NCI-H2029 treated with DMSO at 0.1 percent for 48 hours (cell line): ENCODE data around the gene ZNF317.
"Not testable (repeated sequence)": the region's sequence is repeated elsewhere in the genome, so short reads cannot be mapped to it uniquely, and the experiment has no call there.

Source experiments
- DNase-seq: peaks from one replicate; lab custom pipeline; 2025; lab: John Stamatoyannopoulos, UW

ZNF317 gene

DNA sequence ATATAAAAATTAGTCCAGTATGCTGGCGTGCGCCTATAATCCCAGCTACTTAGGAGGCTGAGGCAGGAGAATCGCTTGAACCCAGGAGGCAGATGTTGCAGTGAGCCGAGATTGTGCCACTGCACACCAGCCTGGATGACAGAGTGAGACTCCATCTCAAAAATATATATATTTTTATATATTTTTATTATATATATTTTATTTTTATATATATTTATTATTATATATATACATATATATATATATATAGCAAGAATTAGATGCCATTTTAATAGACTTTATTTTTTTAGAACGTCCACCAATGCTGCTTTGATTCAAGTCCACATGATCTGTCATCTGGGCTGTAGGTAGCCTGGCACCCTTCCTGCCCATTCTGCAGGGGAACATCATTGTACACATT lies 35.1 kb downstream of the ZNF317 start:
- DNase-seq: no peak

DNA sequence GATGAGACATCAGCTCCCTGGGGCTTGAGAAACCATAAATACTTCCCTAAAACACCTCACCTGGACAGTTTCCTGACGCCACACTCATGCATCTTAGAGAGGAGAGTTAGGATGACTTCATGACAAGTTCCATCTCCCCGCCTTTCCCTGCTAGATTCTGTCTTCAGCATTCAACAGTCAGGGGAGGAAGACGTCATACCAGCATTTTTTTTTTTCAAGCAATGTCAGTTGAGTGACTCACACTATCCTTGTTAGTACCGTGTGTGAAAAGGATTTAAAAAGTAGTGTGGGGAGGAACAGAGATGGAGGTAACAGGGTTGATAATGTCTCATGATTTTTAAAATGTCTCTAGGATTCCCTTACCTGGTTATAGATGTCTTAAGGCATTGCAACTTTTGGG lies 38.7 kb downstream of the ZNF317 start, which contains the start of gene OR7D2:
TSS of gene OR7D2 (plus strand) at position 79 of the 400 bp plus-strand sequence. CDS start 6,803 bp downstream, outside the sequence.
- DNase-seq: no peak

DNA sequence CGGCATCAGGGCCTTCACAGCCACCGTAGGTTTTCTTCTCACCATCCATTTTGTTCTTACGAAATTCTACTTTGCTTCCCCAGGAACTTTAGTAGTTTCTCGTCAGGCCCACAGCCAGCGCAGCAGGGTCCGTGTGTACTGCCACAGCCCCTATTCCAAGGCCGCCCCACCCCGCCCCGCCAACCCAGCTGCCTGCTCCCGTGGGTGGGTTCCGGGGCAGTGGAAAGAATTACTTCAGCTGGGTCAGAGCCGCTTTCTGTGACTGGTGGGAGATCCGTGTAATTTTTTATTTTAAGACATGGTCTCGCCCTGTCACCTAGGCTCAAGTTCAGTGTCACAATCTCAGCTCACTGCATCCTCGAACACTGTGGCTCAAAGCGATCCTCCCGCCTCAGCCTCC lies 42.8 kb downstream of the ZNF317 start:
- DNase-seq: no peak

DNA sequence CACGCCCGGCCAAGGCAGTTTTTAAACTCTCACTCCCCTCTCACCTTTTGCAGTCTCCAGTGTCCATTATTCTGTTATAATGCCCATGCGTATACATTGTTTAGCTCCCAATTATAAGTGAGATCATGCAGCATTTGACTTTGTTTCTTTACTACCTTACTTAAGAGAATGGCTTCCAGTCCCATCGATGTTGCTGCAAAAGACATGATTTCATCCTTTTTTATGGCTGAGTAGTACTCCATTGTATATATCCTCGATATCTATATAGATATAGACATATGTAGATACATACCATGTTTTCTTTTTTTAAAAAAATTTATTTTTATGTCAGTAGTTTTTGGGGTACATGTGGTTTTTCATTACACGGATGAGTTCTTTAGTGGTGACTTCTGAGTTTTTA lies 47.0 kb downstream of the ZNF317 start:
- no peak for DNase-seq

DNA sequence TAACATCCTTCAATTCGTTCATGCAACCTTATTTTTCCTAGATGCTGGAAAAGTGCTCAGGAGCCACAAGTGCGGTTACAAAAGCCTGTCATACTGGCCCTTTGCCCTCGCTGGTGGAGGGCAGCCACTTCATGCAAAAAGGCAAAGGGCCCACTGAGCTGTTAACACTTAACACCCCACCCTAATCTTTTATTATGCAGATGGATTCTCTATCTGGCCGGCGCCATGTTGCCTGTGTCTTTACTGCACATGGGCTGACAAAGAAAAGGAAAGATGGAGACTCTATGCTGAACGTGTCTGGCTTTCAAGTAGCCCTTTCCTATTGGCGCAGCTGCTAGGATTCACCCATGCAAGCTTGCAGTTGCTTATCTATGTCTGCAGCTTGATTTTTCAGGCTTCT lies 49.3 kb downstream of the ZNF317 start:
- DNase-seq: no peak

DNA sequence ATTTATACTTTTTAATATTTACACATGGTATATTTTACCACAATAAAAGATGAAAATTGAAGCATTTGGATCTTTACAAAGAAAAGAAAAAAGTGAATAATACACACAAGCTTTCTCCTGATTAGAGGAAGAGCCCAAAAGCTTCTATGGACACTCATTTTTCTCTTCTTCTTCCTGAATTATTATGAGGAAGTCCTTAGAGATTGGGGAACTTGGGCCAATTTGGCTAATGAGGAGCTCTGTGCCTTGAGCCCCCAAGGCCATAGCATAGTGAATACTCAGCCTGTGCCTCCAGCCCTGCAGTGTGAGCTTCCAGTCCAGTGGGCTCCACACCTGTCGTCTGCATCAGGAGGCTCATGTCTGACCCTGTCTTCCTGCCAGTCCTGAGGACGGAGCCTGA lies 57.8 kb downstream of the ZNF317 start:
- not testable (repeated sequence) for DNase-seq

DNA sequence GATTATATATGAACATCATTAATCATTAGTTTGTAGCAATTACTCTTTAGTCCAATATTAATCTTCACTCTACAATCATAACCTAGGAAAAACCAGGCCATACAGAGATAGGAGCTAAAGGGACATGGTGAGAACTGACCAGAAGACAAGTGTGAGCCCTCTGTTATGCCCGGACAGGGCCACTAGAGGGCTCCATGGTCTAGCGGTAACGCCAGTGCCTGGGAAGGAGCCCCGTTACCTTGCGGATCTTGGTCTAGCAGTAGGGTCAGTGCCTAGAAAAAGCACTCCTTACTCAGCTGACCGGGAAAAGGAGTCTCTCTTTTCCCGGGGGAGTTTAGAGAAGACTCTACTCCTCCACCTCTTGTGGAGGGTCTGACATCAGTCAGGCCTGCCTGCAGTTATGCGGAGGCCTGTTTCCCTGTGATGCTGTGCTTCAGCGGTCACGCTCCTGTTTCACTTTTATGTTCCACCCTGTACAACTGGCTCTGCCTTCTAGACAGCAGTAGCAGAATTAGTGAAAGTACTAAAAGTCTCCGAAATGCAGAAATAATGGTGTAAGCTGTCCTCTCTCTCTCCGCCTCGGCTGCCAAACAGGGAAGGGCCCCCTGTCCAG lies 65.4 kb downstream of the ZNF317 start:
- DNase-seq: peak; percentile 10
